Neural crest cell (in vitro differentiated cells): Measurements from ENCODE around the gene MCCC2. TPM values are rescaled to one million over a fixed set of nuclear protein-coding genes. Genes with fewer than 3 reads are reported as not detected.
"Not testable (repeated sequence)": the region's sequence is repeated elsewhere in the genome, so short reads cannot be mapped to it uniquely, and the experiment has no call there.

Experiments used
- DNase-seq: peaks from one replicate; pipeline ENCODE4 v3.0.0; 2021; ENCODE audit warnings: low read depth, mixed read lengths, low spot score
- H3K27ac Mint-ChIP-seq: one replicate; pipeline ENCODE4 v1.8.0; 2021; ENCODE audit warnings: mild to moderate bottlenecking, mixed read lengths; ENCODE audit not compliant: unreplicated experiment
- H3K27me3 Mint-ChIP-seq: 2 replicates; pipeline ENCODE4 v1.8.0; 2021; ENCODE audit warnings: low read depth, mild to moderate bottlenecking, mixed read lengths
- H3K36me3 Mint-ChIP-seq: 2 replicates; pipeline ENCODE4 v1.8.0; 2021; ENCODE audit warnings: low read depth, mild to moderate bottlenecking, mixed read lengths
- H3K4me1 Mint-ChIP-seq: 2 replicates; pipeline ENCODE4 v1.8.0; 2021; ENCODE audit warnings: mixed read lengths
- H3K4me3 Mint-ChIP-seq: one replicate; pipeline ENCODE4 v1.8.0; 2021; ENCODE audit warnings: mild to moderate bottlenecking, mixed read lengths
- H3K9me3 Mint-ChIP-seq: 2 replicates; pipeline ENCODE4 v1.8.0; 2021; ENCODE audit warnings: mixed read lengths
- CTCF ChIP-seq: fragments of 200-600 bp; sonication (generic); conservative IDR thresholded peaks from 2 replicates; pipeline ENCODE4 v1.5.0; 2021; ENCODE audit warnings: antibody characterized with exemption, mild to moderate bottlenecking
- long read RNA-seq: library from polyadenylated mRNA; unstranded; transcript quantifications from one replicate; pipeline ENCODE4 v2.0.0, GENCODE V29; 2020
- total RNA-seq: library from RNA; stranded (reverse); gene quantifications from 2 replicates; pipeline ENCODE4 v1.2.1, GENCODE V29; 2021

Gene MCCC2
- 43.4 and 43.7 TPM in 2 replicates for total RNA-seq
- long read RNA-seq, transcript MCCC2-201 (17 exons, 3,665 nt), result major isoform, 25 of 47 reads
- long read RNA-seq, partial matches to known transcripts, result 5 of 47 reads
- long read RNA-seq, other reads (novel, unspliced or antisense), result 13 of 47 reads

- Mint-ChIP-seq H3K27ac (peak within 1 kb of the TSS; percentile 96), H3K27me3 (no peaks in the 10 kb centered on the region), H3K4me3 (peak within 1 kb of the TSS; percentile 84), H3K36me3 (peaks cover 4% of the 10 kb centered on the region), H3K9me3 (no peaks in the 10 kb centered on the region), H3K4me1 (peaks cover 24% of the 10 kb centered on the region)
- DNase-seq, result peak; percentile 95
- TF ChIP-seq CTCF, result no peak
Observed at GRCh38 chr5:71586941-71587765, at the start of gene MCCC2. Gene MCCC2 (plus strand): TSS chr5:71587340. CDS start chr5:71587426, 86 bp downstream.

- peaks cover 35% of the 10 kb centered on the region for H3K36me3 Mint-ChIP-seq
Observed at GRCh38 chr5:71537687-71538086, 49.5 kb upstream of the MCCC2 start.

GRCh38 chr5:71550885-71551284 is 36.3 kb upstream of the MCCC2 start:
- H3K4me3 Mint-ChIP-seq, H3K4me1 Mint-ChIP-seq, H3K27me3 Mint-ChIP-seq, DNase-seq, H3K9me3 Mint-ChIP-seq, H3K27ac Mint-ChIP-seq: not testable (repeated sequence)
- peaks cover 35% of the 10 kb centered on the region for H3K36me3 Mint-ChIP-seq

More at GRCh38 chr5:71537687-71538086, 49.5 kb upstream of the MCCC2 start:
- no peak for TF ChIP-seq CTCF
- Mint-ChIP-seq H3K27ac (peak overlapping the region; percentile 64), H3K4me1 (no peaks in the 10 kb centered on the region), H3K27me3 (no peaks in the 10 kb centered on the region), H3K4me3 (no peak overlapping the region), H3K9me3 (no peaks in the 10 kb centered on the region)
- no peak for DNase-seq

GRCh38 chr5:71551582-71551981 is 35.6 kb upstream of the MCCC2 start:
- not testable (repeated sequence) for H3K4me3 Mint-ChIP-seq, H3K4me1 Mint-ChIP-seq, H3K9me3 Mint-ChIP-seq, DNase-seq, H3K27me3 Mint-ChIP-seq, H3K27ac Mint-ChIP-seq
- H3K36me3 Mint-ChIP-seq, result peaks cover 35% of the 10 kb centered on the region

GRCh38 chr5:71552026-71552749 is 35.0 kb upstream of the MCCC2 start:
- H3K27ac Mint-ChIP-seq, result peak overlapping the region; percentile 67
- not testable (repeated sequence) for H3K27me3 Mint-ChIP-seq, DNase-seq, H3K9me3 Mint-ChIP-seq, H3K4me3 Mint-ChIP-seq, H3K4me1 Mint-ChIP-seq
- peaks cover 33% of the 10 kb centered on the region for H3K36me3 Mint-ChIP-seq

- Mint-ChIP-seq H3K27ac (no peak overlapping the region), H3K4me3 (no peak overlapping the region), H3K9me3 (no peaks in the 10 kb centered on the region), H3K27me3 (no peaks in the 10 kb centered on the region), H3K4me1 (peaks cover 17% of the 10 kb centered on the region), H3K36me3 (peaks cover 14% of the 10 kb centered on the region)
- no peak for DNase-seq
- no peak for TF ChIP-seq CTCF
Observed at GRCh38 chr5:71563161-71563560, 24.0 kb upstream of the MCCC2 start.
